HepG2 (cell line): ENCODE measurements around the gene GMEB2. TPM values are rescaled to one million over a fixed set of nuclear protein-coding genes. Genes with fewer than 3 reads are reported as not detected.

Experiments used
- ATAC-seq: fragments of 200-7000 bp; cut with Tn5 transposase; 3 replicates; pipeline ENCODE4 v1.9.1; 2020; ENCODE audit warnings: mild to moderate bottlenecking, moderate library complexity
- BruUV-seq: library from RNA; stranded (reverse); fragments of 400-500 nt; replicated peaks from 2 replicates; lab custom pipeline; 2021; lab: Mats Ljungman, UMichigan
- CTCF ChIA-PET: fragments of 300-600 bp; formaldehyde crosslinking; extraction: SDS; loops from one replicate; lab custom pipeline; 2021; ENCODE audit warnings: low total read pairs, inconsistent platforms, low intra/inter-chr PET ratio; lab: Yijun Ruan, JAX
- POLR2A ChIA-PET: fragments of 350-600 bp; sonication (Branson Sonifier 250); formaldehyde crosslinking; loops from one replicate; lab custom pipeline; 2020; ENCODE audit warnings: antibody characterized with exemption, inconsistent platforms; lab: Yijun Ruan, JAX
- DNase-seq: peaks from one replicate; pipeline ENCODE4 v3.0.0-alpha.2; 2015; ENCODE audit warnings: low spot score
- FAIRE-seq: peaks from 3 replicates; lab custom pipeline; 2011; peaks lifted over from hg19 to GRCh38; lab: Jason Lieb, UNC
- H2AFZ ChIP-seq: one replicate; pipeline ENCODE4 v1.6.1; 2011; ENCODE audit warnings: low read length, inconsistent platforms
- H3K27ac ChIP-seq: fragments of 300-600 bp; 3 replicates; pipeline ENCODE4 v1.8.0; 2011; ENCODE audit warnings: mixed run types, mild to moderate bottlenecking, mixed read lengths, low read length, inconsistent platforms; ENCODE audit not compliant: insufficient read depth; ENCODE audit errors: extremely low read length
- H3K27me3 ChIP-seq, 2 experiments: fragments of 200-600 bp in 1 of 2; 2 replicates in 1 of 2; 3 replicates in 1 of 2; pipeline versions ENCODE4 v1.6.0 to v1.8.0; 2011; ENCODE audit warnings: low read length in 2 of 2, mild to moderate bottlenecking in 2 of 2, moderate library complexity in 2 of 2, inconsistent platforms in 1 of 2; ENCODE audit not compliant: insufficient read depth in 2 of 2, control insufficient read depth in 1 of 2
- H3K36me3 ChIP-seq, 2 experiments: fragments of 200-600 bp in 1 of 2; replicated peaks in 1 of 2; 2 replicates in 1 of 2; 3 replicates in 1 of 2; pipeline versions ENCODE4 v1.5.1 to v1.8.0; 2011; ENCODE audit warnings: low read length in 2 of 2, inconsistent platforms in 1 of 2; ENCODE audit not compliant: insufficient read depth in 2 of 2, control insufficient read depth in 1 of 2
- H3K4me1 ChIP-seq: 2 replicates; pipeline ENCODE4 v1.5.1; 2012; ENCODE audit warnings: low read length, inconsistent platforms; ENCODE audit not compliant: insufficient read depth
- H3K4me2 ChIP-seq: 2 replicates; pipeline ENCODE4 v1.6.0; 2011; ENCODE audit warnings: low read depth, low read length, inconsistent platforms
- H3K4me3 ChIP-seq, 3 experiments: fragments of 200-600 bp in 1 of 3; sonication (generic), shearing (Covaris generic) in 1 of 3; replicated peaks in 1 of 3; 2 replicates each; pipeline ENCODE4 v1.5.1; 2011 to 2016; ENCODE audit warnings: low read length in 3 of 3, inconsistent platforms in 2 of 3, low read depth in 2 of 3, mild to moderate bottlenecking in 2 of 3, control low read depth in 1 of 3, mixed read lengths in 1 of 3; ENCODE audit not compliant: insufficient read depth in 1 of 3
- H3K79me2 ChIP-seq: one replicate; pipeline ENCODE4 v1.6.1; 2011; ENCODE audit warnings: low read length, inconsistent platforms; ENCODE audit not compliant: insufficient read depth
- H3K9ac ChIP-seq: 2 replicates; pipeline ENCODE4 v1.6.0; 2011; ENCODE audit warnings: mild to moderate bottlenecking, low read depth, low read length, inconsistent platforms; ENCODE audit not compliant: insufficient read depth
- H3K9me3 ChIP-seq: 2 replicates; pipeline ENCODE4 v1.5.1; 2012; ENCODE audit warnings: mild to moderate bottlenecking, low read length
- H4K20me1 ChIP-seq: 2 replicates; pipeline ENCODE4 v1.6.0; 2011; ENCODE audit warnings: inconsistent platforms, mild to moderate bottlenecking, low read length, moderate library complexity; ENCODE audit not compliant: insufficient read depth
- ARID2 ChIP-seq: sonication (generic); formaldehyde crosslinking; IDR thresholded peaks from 2 replicates; pipeline ENCODE4 v1.8.1; 2022; ENCODE audit warnings: mild to moderate bottlenecking, missing genetic modification reagents, borderline replicate concordance
- CEBPB ChIP-seq: IDR thresholded peaks from 2 replicates; pipeline ENCODE4 v1.6.1; 2011; ENCODE audit warnings: low read depth, low read length, improper control_type of control experiment, borderline replicate concordance
- FOXA1 ChIP-seq, 2 experiments: fragments of 450-650 bp in 1 of 2; sonication (generic) in 1 of 2; formaldehyde crosslinking in 1 of 2; IDR thresholded peaks; 2 replicates each; pipeline versions ENCODE4 v1.4.0 to v1.6.1; 2016 to 2020; ENCODE audit warnings: missing genetic modification reagents in 1 of 2
- FOXP1 ChIP-seq, 2 experiments: fragments of 450-650 bp in 1 of 2; IDR thresholded peaks; 2 replicates each; pipeline ENCODE4 v1.6.1; 2017 to 2018; ENCODE audit warnings: antibody characterized with exemption in 1 of 2
- GPBP1L1 ChIP-seq: sonication (generic); formaldehyde crosslinking; IDR thresholded peaks from 2 replicates; pipeline ENCODE4 v1.5.0; 2020; ENCODE audit warnings: mild to moderate bottlenecking, missing genetic modification reagents
- TARDBP ChIP-seq: sonication (generic); formaldehyde crosslinking; IDR thresholded peaks from 2 replicates; pipeline ENCODE4 v1.8.0; 2022; ENCODE audit warnings: mild to moderate bottlenecking, missing genetic modification reagents
- TGIF2 ChIP-seq: IDR thresholded peaks from 2 replicates; pipeline ENCODE4 v1.6.1; 2016; ENCODE audit warnings: control low read depth, missing compliant biosample characterization
- ZBTB10 ChIP-seq: sonication (generic); formaldehyde crosslinking; IDR thresholded peaks from 2 replicates; pipeline ENCODE4 v1.4.0; 2020; ENCODE audit warnings: missing genetic modification reagents, borderline replicate concordance
- ZNF224 ChIP-seq: sonication (generic); formaldehyde crosslinking; IDR thresholded peaks from 2 replicates; pipeline ENCODE4 v1.5.0; 2020; ENCODE audit warnings: mild to moderate bottlenecking, missing genetic modification reagents
- ZNF451 ChIP-seq: sonication (generic); formaldehyde crosslinking; IDR thresholded peaks from 2 replicates; pipeline ENCODE4 v1.5.0; 2020; ENCODE audit warnings: mild to moderate bottlenecking, missing genetic modification reagents
- ZNF543 ChIP-seq: sonication (generic); formaldehyde crosslinking; IDR thresholded peaks from 2 replicates; pipeline ENCODE4 v1.4.0; 2020; ENCODE audit warnings: mild to moderate bottlenecking, missing genetic modification reagents
- ZNF564 ChIP-seq: sonication (generic); formaldehyde crosslinking; IDR thresholded peaks from 2 replicates; pipeline ENCODE4 v1.8.1; 2023; ENCODE audit warnings: mild to moderate bottlenecking, missing genetic modification reagents
- ZNF644 ChIP-seq: IDR thresholded peaks from 2 replicates; pipeline ENCODE4 v1.6.1; 2016; ENCODE audit warnings: low read depth
- ZNF672 ChIP-seq: sonication (generic); formaldehyde crosslinking; IDR thresholded peaks from 2 replicates; pipeline ENCODE4 v1.8.1; 2022; ENCODE audit warnings: missing genetic modification reagents
- ZNF777 ChIP-seq: sonication (generic); formaldehyde crosslinking; IDR thresholded peaks from 2 replicates; pipeline ENCODE4 v1.4.0; 2020; ENCODE audit warnings: missing genetic modification reagents
- ZNF891 ChIP-seq: sonication (generic); formaldehyde crosslinking; IDR thresholded peaks from 2 replicates; pipeline ENCODE4 v1.5.0; 2020; ENCODE audit warnings: mild to moderate bottlenecking, missing genetic modification reagents
- WGBS: methylation state at CpG from one replicate; pipeline ENCODE4 v1.1.6; 2017; ENCODE audit warnings: low lambda C conversion rate; 5-methylcytosine and 5-hydroxymethylcytosine counted together
- in situ Hi-C: cut with HindIII; loops from 2 replicates; pipeline ENCODE4 v1.10.0; 2017; ENCODE audit warnings: low pct_unique_long_range_greater_than_20kb; ENCODE audit not compliant: extremely low pct_ligation_motif_present
- intact Hi-C: fragments of 100-400 bp; cut with micrococcal nuclease; formaldehyde crosslinking; loops from one replicate; pipeline ENCODE4 v1.10.0; 2022; ENCODE audit not compliant: unreplicated experiment
- polyA plus RNA-seq, 8 experiments: library from polyadenylated mRNA; depleted of rRNA in 3 of 8; stranded (reverse) in 7 of 8; unstranded in 1 of 8; fragments of >200 nt; fragmentation: Illumina TruSeq in 4 of 8; extraction: Trizol in 4 of 8; gene quantifications; 2 replicates each; pipeline versions ENCODE4 v1.2.1 to v1.2.3, GENCODE V29; 2011 to 2016; ENCODE audit warnings: low read depth in 4 of 8, missing spikeins in 1 of 8, mixed read lengths in 1 of 8; ENCODE audit not compliant: insufficient read depth in 1 of 8
- total RNA-seq, 5 experiments: library from RNA; depleted of rRNA; stranded (reverse); fragments of >200 nt; fragmentation: Illumina TruSeq; extraction: Trizol; gene quantifications; 2 replicates each; pipeline ENCODE4 v1.2.3, GENCODE V29; 2016; ENCODE audit warnings: low read depth in 1 of 5
- TF ChIP-seq, protein P1 (sequence below): sonication (generic); formaldehyde crosslinking; IDR thresholded peaks from 2 replicates; pipeline ENCODE4 v1.9.0; 2021; ENCODE audit warnings: missing genetic modification reagents, mild to moderate bottlenecking, borderline replicate concordance

GMEB2 gene
- total and polyA plus RNA-seq, 2 of the 13 experiments (the other 11 are each of a cell fraction or from before 2014, with no cell fraction given), result 10.6 to 12.4 TPM

GRCh38 chr20:63574829-63575743, 51.8 kb downstream of the GMEB2 start:
- peak overlapping the region; percentile 52 to 98 (median 88) for H3K4me3 ChIP-seq
- no peaks in the 10 kb centered on the region for H3K79me2 ChIP-seq
- peak; percentile 20 for ATAC-seq
- peaks cover 2% of the 10 kb centered on the region; the same call in 1 of the 2 replicates for H4K20me1 ChIP-seq
- no peak overlapping the region for H3K27ac ChIP-seq
- in situ Hi-C loops, result loop anchor here (5.0 kb wide), 1 partner anchor 38 kb away; the partner anchor contains the start of gene PTK6
- H3K9ac ChIP-seq, result peak overlapping the region; percentile 48; the same call in 1 of the 2 replicates
- no peaks in the 10 kb centered on the region for H3K9me3 ChIP-seq
- POLR2A ChIA-PET, result interaction anchor here (0.9 to 2.6 kb wide), 10 partner anchors 10 to 382 kb away, joined by 3 to 26 read pairs (median 7); partner anchors contain the start of genes GMEB2, PPDPF, PTK6 and TPD52L2
- WGBS, result 16% methylated on average over 26 of the region's 28 CpGs
- BruUV-seq, result no TSS peak
- H3K4me2 ChIP-seq, result peak overlapping the region; percentile 100
- peaks cover 6 to 30% of the 10 kb centered on the region in 2 experiments; a peak in 3 of 5 replicates for H3K27me3 ChIP-seq
- no peak overlapping the region for H2AFZ ChIP-seq
- H3K4me1 ChIP-seq, result peaks cover 64% of the 10 kb centered on the region
- CTCF ChIA-PET, result no interaction called here
- H3K36me3 ChIP-seq, result no peaks in the 10 kb centered on the region
- DNase-seq, result no peak
- no peak for FAIRE-seq
- intact Hi-C loops, result no loop called here
- TF ChIP-seq TARDBP (CRISPR knock-in tag) (no peak), ZNF564 (CRISPR knock-in tag) (no peak), ZNF543 (CRISPR knock-in tag) (0 out of 2 replicates have a peak, but pooled peaks have one; percentile 4), ZNF672 (CRISPR knock-in tag) (no peak), ZNF644 (CRISPR knock-in tag) (peak; percentile 24; the same call in 1 of the 2 replicates), FOXP1 (IDR thresholded peaks at IDR 0.05) (no peak), FOXP1 (CRISPR knock-in tag; IDR thresholded peaks at IDR 0.05) (peak; percentile 0; the same call in 1 of the 2 replicates), ZNF451 (CRISPR knock-in tag) (no peak), ZNF224 (CRISPR knock-in tag) (no peak), ZNF891 (CRISPR knock-in tag) (peak; percentile 57; the same call in 1 of the 2 replicates), FOXA1 (IDR thresholded peaks at IDR 0.05) (no peak), FOXA1 (CRISPR knock-in tag; IDR thresholded peaks at IDR 0.05) (0 out of 2 replicates have a peak, but pooled peaks have one; percentile 42), TGIF2 (CRISPR knock-in tag) (no peak), CEBPB (peak; percentile 90), ZBTB10 (CRISPR knock-in tag) (no peak), GPBP1L1 (CRISPR knock-in tag) (no peak), ARID2 (CRISPR knock-in tag) (no peak), ZNF777 (CRISPR knock-in tag) (no peak)
- TF ChIP-seq, protein P1, sequence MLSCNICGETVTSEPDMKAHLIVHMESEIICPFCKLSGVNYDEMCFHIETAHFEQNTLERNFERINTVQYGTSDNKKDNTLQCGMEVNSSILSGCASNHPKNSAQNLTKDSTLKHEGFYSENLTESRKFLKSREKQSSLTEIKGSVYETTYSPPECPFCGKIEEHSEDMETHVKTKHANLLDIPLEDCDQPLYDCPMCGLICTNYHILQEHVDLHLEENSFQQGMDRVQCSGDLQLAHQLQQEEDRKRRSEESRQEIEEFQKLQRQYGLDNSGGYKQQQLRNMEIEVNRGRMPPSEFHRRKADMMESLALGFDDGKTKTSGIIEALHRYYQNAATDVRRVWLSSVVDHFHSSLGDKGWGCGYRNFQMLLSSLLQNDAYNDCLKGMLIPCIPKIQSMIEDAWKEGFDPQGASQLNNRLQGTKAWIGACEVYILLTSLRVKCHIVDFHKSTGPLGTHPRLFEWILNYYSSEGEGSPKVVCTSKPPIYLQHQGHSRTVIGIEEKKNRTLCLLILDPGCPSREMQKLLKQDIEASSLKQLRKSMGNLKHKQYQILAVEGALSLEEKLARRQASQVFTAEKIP (CRISPR knock-in tag), result no peak
